AG09309 (cell line): ENCODE measurements around the gene CIZ1.

ENCODE experiments used
- DNase-seq: peaks from one replicate; pipeline ENCODE4 v3.0.0-alpha.2; 2010; ENCODE audit warnings: low read depth
- H3K4me3 ChIP-seq: 2 replicates; pipeline ENCODE4 v1.5.1; 2011; ENCODE audit warnings: mild to moderate bottlenecking, low read depth, low read length, moderate library complexity; ENCODE audit not compliant: control insufficient read depth
- TF ChIP-seq, protein P1 (sequence below): IDR thresholded peaks from 2 replicates; pipeline ENCODE4 v1.5.1; 2011; ENCODE audit warnings: mild to moderate bottlenecking, low read depth, low read length, inconsistent platforms; ENCODE audit not compliant: insufficient read depth, control insufficient read depth; ENCODE audit errors: missing control alignments

CIZ1 gene

DNA sequence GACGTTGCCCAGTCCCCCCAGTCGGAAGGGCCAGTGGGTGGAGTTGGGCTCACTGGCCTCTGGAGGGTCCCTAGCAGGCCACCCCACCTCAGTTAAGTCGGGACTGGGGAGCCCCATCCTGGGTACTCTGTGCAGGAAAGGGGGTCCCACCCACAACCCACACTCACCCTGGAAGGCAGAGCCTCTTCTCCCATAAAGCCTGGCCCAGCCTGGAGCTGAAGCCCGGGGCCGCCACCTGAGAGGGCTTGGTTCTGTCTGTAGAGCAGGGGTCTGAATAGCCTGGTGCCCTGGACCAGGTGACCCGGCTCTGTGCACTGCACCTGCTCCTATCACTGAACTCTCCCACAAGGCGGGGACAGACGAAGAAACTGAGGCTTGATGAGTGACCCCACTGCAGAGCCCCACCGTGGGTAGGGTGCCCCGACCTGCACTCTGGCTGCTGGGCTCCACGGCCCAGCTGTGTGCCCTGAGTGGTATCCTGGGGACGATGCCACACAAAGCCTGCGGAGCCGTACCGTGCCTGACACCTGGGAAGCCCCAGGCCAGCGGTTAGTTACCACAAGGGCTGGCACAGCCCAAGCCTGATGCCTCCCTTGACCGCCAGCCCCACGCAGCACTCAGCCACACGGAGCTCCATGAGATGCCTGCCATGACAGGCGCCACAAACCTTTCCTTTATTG, 71.2 kb downstream of the CIZ1 start:
- TF ChIP-seq, protein P1, sequence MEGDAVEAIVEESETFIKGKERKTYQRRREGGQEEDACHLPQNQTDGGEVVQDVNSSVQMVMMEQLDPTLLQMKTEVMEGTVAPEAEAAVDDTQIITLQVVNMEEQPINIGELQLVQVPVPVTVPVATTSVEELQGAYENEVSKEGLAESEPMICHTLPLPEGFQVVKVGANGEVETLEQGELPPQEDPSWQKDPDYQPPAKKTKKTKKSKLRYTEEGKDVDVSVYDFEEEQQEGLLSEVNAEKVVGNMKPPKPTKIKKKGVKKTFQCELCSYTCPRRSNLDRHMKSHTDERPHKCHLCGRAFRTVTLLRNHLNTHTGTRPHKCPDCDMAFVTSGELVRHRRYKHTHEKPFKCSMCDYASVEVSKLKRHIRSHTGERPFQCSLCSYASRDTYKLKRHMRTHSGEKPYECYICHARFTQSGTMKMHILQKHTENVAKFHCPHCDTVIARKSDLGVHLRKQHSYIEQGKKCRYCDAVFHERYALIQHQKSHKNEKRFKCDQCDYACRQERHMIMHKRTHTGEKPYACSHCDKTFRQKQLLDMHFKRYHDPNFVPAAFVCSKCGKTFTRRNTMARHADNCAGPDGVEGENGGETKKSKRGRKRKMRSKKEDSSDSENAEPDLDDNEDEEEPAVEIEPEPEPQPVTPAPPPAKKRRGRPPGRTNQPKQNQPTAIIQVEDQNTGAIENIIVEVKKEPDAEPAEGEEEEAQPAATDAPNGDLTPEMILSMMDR: no peak
- no peak for DNase-seq
- no peak overlapping the region for H3K4me3 ChIP-seq

DNA sequence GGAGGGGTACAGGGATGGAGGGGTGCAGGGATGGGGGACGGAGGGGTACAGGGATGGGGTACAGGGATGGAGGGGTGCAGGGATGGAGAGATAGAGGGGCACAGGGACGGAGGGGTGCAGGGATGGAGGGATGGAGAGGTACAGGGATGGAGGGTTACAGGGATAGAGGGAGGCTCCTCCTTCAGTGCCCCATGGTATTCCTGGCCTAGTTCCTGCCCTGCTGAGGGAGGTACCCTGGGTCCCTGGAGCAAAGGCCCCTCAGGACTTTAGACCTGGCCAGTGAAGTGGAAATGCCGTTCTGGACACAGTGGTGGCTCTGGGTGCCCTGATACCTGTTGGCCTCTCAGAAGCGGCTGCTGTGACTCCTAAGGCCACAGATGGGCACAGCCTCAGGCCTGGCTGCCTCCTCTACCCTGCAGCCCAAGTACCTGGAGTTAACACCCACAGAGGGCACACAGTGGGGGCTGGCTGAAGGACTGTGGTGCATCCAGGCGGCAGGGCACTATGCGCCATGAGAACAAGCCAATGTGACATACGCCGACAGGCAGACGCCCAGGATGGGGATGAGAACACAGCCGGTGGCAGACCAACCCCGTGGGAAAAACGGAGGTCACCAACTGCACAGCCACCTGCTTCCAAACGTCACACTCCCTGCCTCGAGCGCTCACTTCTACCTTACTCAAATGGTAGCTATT, 72.3 kb downstream of the CIZ1 start:
- no peak for DNase-seq
- TF ChIP-seq, protein P1: no peak
- no peak overlapping the region for H3K4me3 ChIP-seq

DNA sequence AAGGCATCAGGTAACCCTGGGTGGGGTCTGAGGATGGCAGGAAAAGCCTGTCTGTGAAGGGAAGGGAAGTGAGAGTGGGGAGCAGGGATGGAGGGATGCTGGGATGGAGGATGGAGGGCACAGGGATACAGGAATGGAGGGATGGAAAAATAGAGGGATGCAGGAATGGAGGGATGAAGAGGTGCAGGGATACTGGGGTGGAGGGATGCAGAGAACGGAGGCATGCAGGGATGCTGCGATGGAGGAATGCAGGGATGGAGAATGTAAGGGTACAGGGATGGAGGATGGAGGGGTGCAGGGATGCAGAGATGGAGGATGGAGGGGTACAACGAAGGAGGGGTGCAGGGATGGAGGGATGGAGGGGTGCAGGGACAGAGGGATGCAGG, 72.9 kb downstream of the CIZ1 start:
- no peak for DNase-seq
- TF ChIP-seq, protein P1: no peak

DNA sequence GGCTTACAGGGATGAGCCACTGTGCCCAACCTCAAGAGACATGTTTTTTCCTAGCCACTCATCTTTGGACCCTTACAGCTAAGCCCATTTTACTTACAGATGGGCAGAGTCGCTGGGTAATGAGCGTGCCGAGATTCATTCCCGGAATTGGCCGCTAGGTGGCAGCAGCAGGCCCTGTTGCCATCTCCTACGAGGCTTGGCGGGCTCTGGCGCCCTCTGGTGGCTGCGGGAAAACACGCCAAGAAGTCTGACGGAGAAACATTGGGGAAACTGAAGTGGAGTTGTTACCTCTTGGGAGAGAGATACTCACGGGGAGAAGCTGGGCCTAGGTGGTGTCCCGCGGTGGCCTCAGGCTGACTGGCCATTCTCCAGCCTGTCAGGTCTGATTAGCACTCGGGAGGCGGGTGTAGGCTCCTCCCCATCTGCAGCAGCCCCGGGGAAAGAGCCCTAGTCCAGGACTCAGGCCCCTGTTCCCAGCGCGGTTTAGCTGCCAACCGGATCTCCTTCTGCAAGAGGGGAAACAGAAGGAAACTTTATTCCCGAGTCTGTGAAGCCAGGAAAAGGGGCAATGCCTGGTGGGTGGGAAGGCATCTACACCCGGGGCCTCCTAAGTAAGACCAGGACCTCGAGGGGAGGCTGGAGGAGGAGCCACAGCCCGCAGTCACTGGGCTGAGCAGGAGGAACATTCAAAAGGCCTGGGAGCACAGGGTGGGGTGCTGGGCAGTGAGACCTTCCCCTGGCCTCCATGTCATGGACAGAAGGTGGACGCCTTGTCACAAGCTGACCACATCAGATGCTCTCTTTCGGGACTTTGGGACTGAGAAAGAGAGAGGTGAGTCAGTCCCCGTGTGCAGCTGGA, 73.5 kb downstream of the CIZ1 start:
- H3K4me3 ChIP-seq: no peak overlapping the region
- TF ChIP-seq, protein P1: peak; percentile 100
- peak; percentile 42 for DNase-seq

More for the DNA sequence above, 72.9 kb downstream of the CIZ1 start:
- no peak overlapping the region for H3K4me3 ChIP-seq

DNA sequence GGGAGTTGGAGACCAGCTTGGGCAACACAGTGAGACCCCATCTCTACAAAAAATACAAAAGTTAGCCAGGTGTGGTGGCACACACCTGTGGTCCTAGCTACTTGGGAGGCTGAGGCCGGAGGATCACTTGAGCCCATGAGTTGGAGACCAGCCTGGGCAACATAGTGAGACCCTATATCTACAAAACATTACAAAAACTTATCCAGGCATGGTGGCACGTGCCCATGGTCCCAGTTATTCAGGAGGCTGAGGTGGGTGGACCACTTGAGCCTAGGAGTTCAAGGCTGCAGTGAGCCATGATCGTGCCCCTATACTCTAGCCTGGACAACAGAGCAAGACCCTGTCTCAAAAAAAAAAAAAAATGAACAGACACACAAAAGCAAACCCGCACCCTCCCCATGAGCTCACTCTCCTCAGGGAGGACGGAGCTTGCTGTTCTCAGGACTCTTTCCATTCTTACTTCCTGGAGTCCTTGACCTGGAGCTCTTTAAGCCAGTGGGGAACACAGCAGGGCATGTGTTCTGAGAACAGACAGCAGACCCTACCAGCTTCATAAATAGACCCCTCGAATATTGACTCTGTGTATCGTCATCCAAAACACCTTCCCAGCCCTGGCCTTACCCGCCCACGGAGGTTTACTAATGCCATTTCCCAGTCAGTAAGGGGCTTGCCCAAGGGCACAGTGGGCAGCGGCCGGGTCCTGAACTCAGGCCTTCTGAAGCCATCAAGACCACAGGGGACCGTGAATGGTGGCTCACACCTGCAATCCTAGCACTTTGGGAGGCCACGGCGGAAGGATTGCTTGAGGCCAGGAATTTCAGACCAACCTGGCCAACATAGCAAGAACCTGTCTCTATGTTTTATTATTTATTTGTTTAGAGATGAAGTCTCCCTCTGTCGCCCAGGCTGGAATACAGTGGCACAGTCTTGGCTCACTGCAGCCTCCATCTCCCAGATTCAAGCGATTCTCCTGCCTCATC, 75.0 kb downstream of the CIZ1 start:
- TF ChIP-seq, protein P1: no peak
- no peak for DNase-seq
- H3K4me3 ChIP-seq: no peak overlapping the region
